Ishikawa (cell line): ENCODE measurements around the gene SEPTIN6.

Experiments
- CEBPB ChIP-seq: IDR thresholded peaks from 2 replicates; pipeline ENCODE4 v1.6.1; 2012
- EP300 ChIP-seq: IDR thresholded peaks from 2 replicates; pipeline ENCODE4 v1.6.1; 2012; ENCODE audit warnings: borderline replicate concordance
- FOXM1 ChIP-seq: IDR thresholded peaks from 2 replicates; pipeline ENCODE4 v1.6.1; 2012; ENCODE audit warnings: low read depth, borderline replicate concordance
- MAX ChIP-seq: IDR thresholded peaks from 2 replicates; pipeline ENCODE4 v1.6.1; 2012
- TAF1 ChIP-seq: IDR thresholded peaks from 2 replicates; pipeline ENCODE4 v1.6.1; 2012; ENCODE audit warnings: low read depth, mild to moderate bottlenecking
- TCF12 ChIP-seq: IDR thresholded peaks from 2 replicates; pipeline ENCODE4 v1.6.1; 2012; ENCODE audit warnings: low read depth
- USF1 ChIP-seq: IDR thresholded peaks from 2 replicates; pipeline ENCODE4 v1.6.1; 2012
- YY1 ChIP-seq: IDR thresholded peaks from 2 replicates; pipeline ENCODE4 v1.6.1; 2012; ENCODE audit warnings: low read depth
- ZBTB7A ChIP-seq: IDR thresholded peaks from 2 replicates; pipeline ENCODE4 v1.6.1; 2012; ENCODE audit warnings: low read depth

GRCh38 chrX:119687661-119688413 lies 5.1 kb downstream of the SEPTIN6 start:
- TF ChIP-seq MAX (no peak), CEBPB (no peak), FOXM1 (no peak), TAF1 (no peak), YY1 (no peak), ZBTB7A (no peak), TCF12 (no peak), EP300 (no peak), USF1 (no peak)
